CD4-positive, alpha-beta T cell treated with Interleukin-4 for 4 hours (primary cell): Measurements from ENCODE around the gene G6PD.
"Not testable (repeated sequence)": the region's sequence is repeated elsewhere in the genome, so short reads cannot be mapped to it uniquely, and the experiment has no call there.

Source experiments
- DNase-seq: peaks from one replicate; pipeline ENCODE4 v3.0.0-alpha.2; 2020

G6PD gene

GRCh38 chrX:154513716-154514115, 32.9 kb downstream of the G6PD start:
- no peak for DNase-seq

- no peak for DNase-seq
Measured at GRCh38 chrX:154512879-154513553, 33.6 kb downstream of the G6PD start.

- DNase-seq, result no peak
Measured at GRCh38 chrX:154511761-154512160, 34.9 kb downstream of the G6PD start.

- no peak for DNase-seq
Measured at GRCh38 chrX:154509455-154509854, 37.2 kb downstream of the G6PD start.

GRCh38 chrX:154508384-154508745, 38.3 kb downstream of the G6PD start:
- no peak for DNase-seq

- DNase-seq, result no peak
Measured at GRCh38 chrX:154507673-154508383, 38.8 kb downstream of the G6PD start.

- no peak for DNase-seq
Measured at GRCh38 chrX:154506483-154507332, 39.9 kb downstream of the G6PD start.

- no peak for DNase-seq
Measured at GRCh38 chrX:154505734-154506133, 40.9 kb downstream of the G6PD start.

- no peak for DNase-seq
Measured at GRCh38 chrX:154502989-154503388, 43.7 kb downstream of the G6PD start.

- no peak for DNase-seq
Measured at GRCh38 chrX:154502098-154502497, 44.5 kb downstream of the G6PD start.

GRCh38 chrX:154501423-154501822, 45.2 kb downstream of the G6PD start:
- not testable (repeated sequence) for DNase-seq

GRCh38 chrX:154496591-154497137, 50.0 kb downstream of the G6PD start:
- DNase-seq, result not testable (repeated sequence)

GRCh38 chrX:154495472-154495922, 51.1 kb downstream of the G6PD start:
- DNase-seq, result no peak

- DNase-seq, result no peak
Measured at GRCh38 chrX:154494715-154495114, 51.9 kb downstream of the G6PD start.

GRCh38 chrX:154490414-154491083, 56.1 kb downstream of the G6PD start, which contains the start of gene SLC10A3:
SLC10A3 (minus strand) TSS chrX:154490629; CDS start chrX:154488940, 1,689 bp downstream.
- peak; percentile 93 for DNase-seq

GRCh38 chrX:154490021-154490413, 56.6 kb downstream of the G6PD start:
- peak; percentile 17 for DNase-seq

GRCh38 chrX:154489182-154489581, 57.5 kb downstream of the G6PD start:
- no peak for DNase-seq

GRCh38 chrX:154488336-154489075, 58.1 kb downstream of the G6PD start:
- no peak for DNase-seq

- no peak for DNase-seq
Measured at GRCh38 chrX:154487518-154488290, 58.9 kb downstream of the G6PD start.

- DNase-seq, result peak; percentile 41
Measured at GRCh38 chrX:154486396-154487207, 60.0 kb downstream of the G6PD start, which contains the start of gene UBL4A. UBL4A (minus strand) TSS chrX:154486615; CDS start chrX:154486584, 31 bp downstream.
